ENCODE results near the gene STYXL1.

- TF ChIP-seq CTCF (IDR thresholded peaks at IDR 0.05): no peak
- TF ChIP-seq GRHL2 (CRISPR knock-in tag; IDR thresholded peaks at IDR 0.05; ENCODE audit: insufficient replicate concordance, severe bottlenecking): no peak
- TF ChIP-seq ZNF138 (CRISPR knock-in tag; conservative IDR thresholded peaks at IDR 0.05): no peak
- no peak for TF ChIP-seq IRF2 (CRISPR knock-in tag; IDR thresholded peaks at IDR 0.05; ENCODE audit: borderline replicate concordance, low read depth)
- TF ChIP-seq NFE2L1 (CRISPR knock-in tag; IDR thresholded peaks at IDR 0.05): no peak
- TF ChIP-seq E2F4 (CRISPR knock-in tag; IDR thresholded peaks at IDR 0.05; ENCODE audit: borderline replicate concordance, low read depth): no peak
- TF ChIP-seq ESRRA (CRISPR knock-in tag; IDR thresholded peaks at IDR 0.05; ENCODE audit: borderline replicate concordance): no peak
- no peak for TF ChIP-seq FOXK1 (CRISPR knock-in tag; IDR thresholded peaks at IDR 0.05)
- no peak for TF ChIP-seq RORB (CRISPR knock-in tag; IDR thresholded peaks at IDR 0.05)
- TF ChIP-seq CBFB (CRISPR knock-in tag; IDR thresholded peaks at IDR 0.05; ENCODE audit: low read depth): no peak
- TF ChIP-seq CREB1 (CRISPR knock-in tag; IDR thresholded peaks at IDR 0.05): no peak
- TF ChIP-seq IRF1 (CRISPR knock-in tag; IDR thresholded peaks at IDR 0.05): no peak
These were observed 42.2 kb upstream of the STYXL1 start for GRCh38 chr7:76089865-76090475.

All from WTC11 (cell line).